Measurements from ENCODE around the gene HOXD8. TPM values are rescaled to one million over a fixed set of nuclear protein-coding genes. Genes with fewer than 3 reads are reported as not detected.

The HOXD8 gene
- 0.23 and 1.9 TPM in 2 replicates for total RNA-seq (ENCODE audit: low replicate concordance)

GRCh38 chr2:176128982-176129796, at the start of gene HOXD8:
Gene HOXD8, plus strand, starts transcription at chr2:176129705. Its CDS starts 662 bp downstream, at chr2:176130367.

GRCh38 chr2:176083796-176084261, 45.7 kb upstream of the HOXD8 start, which contains the start of gene EVX2:
Gene EVX2, minus strand, starts transcription at chr2:176083962. Its CDS starts 186 bp downstream, at chr2:176083776.

GRCh38 chr2:176092270-176093144, 37.0 kb upstream of the HOXD8 start, which contains the start of gene HOXD13:
Gene HOXD13, plus strand, starts transcription at chr2:176092721. Its CDS starts 170 bp downstream, at chr2:176092891.

GRCh38 chr2:176099728-176100546, 29.6 kb upstream of the HOXD8 start, which contains the start of gene HOXD12:
Gene HOXD12, plus strand, starts transcription at chr2:176099795. Its CDS starts 7 bp downstream, at chr2:176099802.

GRCh38 chr2:176106581-176107539, 22.6 kb upstream of the HOXD8 start, which contains the start of gene HOXD11:
Gene HOXD11, plus strand, starts transcription at chr2:176107280. Its CDS starts 76 bp downstream, at chr2:176107356.

GRCh38 chr2:176115883-176116813, 13.4 kb upstream of the HOXD8 start, which contains the start of gene HOXD10:
Gene HOXD10, plus strand, starts transcription at chr2:176116778. Its CDS starts 56 bp downstream, at chr2:176116834.

GRCh38 chr2:176122683-176123410, 6.7 kb upstream of the HOXD8 start, which contains the start of gene HOXD9:
Gene HOXD9, plus strand, starts transcription at chr2:176122719. Its CDS starts 50 bp downstream, at chr2:176122769.

GRCh38 chr2:176151442-176152287, 22.2 kb downstream of the HOXD8 start, which contains the start of gene HOXD4:
Gene HOXD4, plus strand, starts transcription at chr2:176151550. Its CDS starts 84 bp downstream, at chr2:176151634.

GRCh38 chr2:176156807-176157498, 27.4 kb downstream of the HOXD8 start, which contains the start of gene HOXD3:
Gene HOXD3, plus strand, starts transcription at chr2:176157307. Its CDS starts 11,808 bp downstream, at chr2:176169115.

Other genes starting within 250 kb of the HOXD8 start
- 26.7 and 27.8 TPM in 2 replicates for gene LNPK, start 127.4 kb upstream of the HOXD8 start, total RNA-seq (ENCODE audit: low replicate concordance)
- gene EVX2, start 45.7 kb upstream of the HOXD8 start, total RNA-seq (ENCODE audit: low replicate concordance) = not detected in 2 replicates
- gene HOXD13, start 37.0 kb upstream of the HOXD8 start, total RNA-seq (ENCODE audit: low replicate concordance) = not detected in 2 replicates
- not detected in 2 replicates for gene HOXD12, start 29.9 kb upstream of the HOXD8 start, total RNA-seq (ENCODE audit: low replicate concordance)
- not detected in 2 replicates for gene HOXD11, start 22.4 kb upstream of the HOXD8 start, total RNA-seq (ENCODE audit: low replicate concordance)
- not detected in 2 replicates for gene HOXD10, start 12.9 kb upstream of the HOXD8 start, total RNA-seq (ENCODE audit: low replicate concordance)
- gene HOXD9, start 7.0 kb upstream of the HOXD8 start, total RNA-seq (ENCODE audit: low replicate concordance) = not detected in 2 replicates
- gene HOXD4, start 21.8 kb downstream of the HOXD8 start, total RNA-seq (ENCODE audit: low replicate concordance) = 0.08 TPM in 1 of 2 replicates, not detected in the other
- 0.23 TPM in 1 of 2 replicates, not detected in the other for gene HOXD3, start 27.6 kb downstream of the HOXD8 start, total RNA-seq (ENCODE audit: low replicate concordance)
- gene HOXD1, start 59.0 kb downstream of the HOXD8 start, total RNA-seq (ENCODE audit: low replicate concordance) = not detected in 2 replicates
- gene MTX2, start 139.7 kb downstream of the HOXD8 start, total RNA-seq (ENCODE audit: low replicate concordance) = 15.2 and 23.5 TPM in 2 replicates

All from smooth muscle cell of the coronary artery (primary cell).